H9 (cell line): ENCODE data around the gene GABRB2. TPM values are rescaled to one million over a fixed set of nuclear protein-coding genes. Genes with fewer than 3 reads are reported as not detected.

Experiments used
- DNase-seq: peaks from one replicate; pipeline ENCODE4 v3.0.0-alpha.2; 2017
- H2AFZ ChIP-seq: one replicate; pipeline ENCODE4 v1.6.1; 2013; ENCODE audit warnings: mild to moderate bottlenecking, low read length, control low read depth, moderate library complexity
- H2AK5ac ChIP-seq: 2 replicates; pipeline ENCODE4 v1.6.1; 2013; ENCODE audit warnings: low read length, control low read depth, mixed read lengths; ENCODE audit not compliant: insufficient read length
- H2BK120ac ChIP-seq: one replicate; pipeline ENCODE4 v1.6.1; 2013; ENCODE audit warnings: low read depth, mild to moderate bottlenecking, low read length, control low read depth, inconsistent platforms; ENCODE audit not compliant: poor library complexity, severe bottlenecking
- H2BK12ac ChIP-seq: 2 replicates; pipeline ENCODE4 v1.6.1; 2013; ENCODE audit warnings: low read length, control low read depth, mixed read lengths, low read depth; ENCODE audit not compliant: insufficient read length
- H2BK15ac ChIP-seq: 2 replicates; pipeline ENCODE4 v1.6.1; 2013; ENCODE audit warnings: low read depth, low read length, control low read depth
- H2BK20ac ChIP-seq: one replicate; pipeline ENCODE4 v1.6.1; 2013; ENCODE audit warnings: low read depth, mild to moderate bottlenecking, low read length, control low read depth, inconsistent platforms; ENCODE audit not compliant: poor library complexity, severe bottlenecking
- H2BK5ac ChIP-seq: 2 replicates; pipeline ENCODE4 v1.6.1; 2013; ENCODE audit warnings: low read length, control low read depth, mixed read lengths; ENCODE audit not compliant: insufficient read length
- H3K14ac ChIP-seq: 2 replicates; pipeline ENCODE4 v1.6.1; 2013; ENCODE audit warnings: low read length, control low read depth; ENCODE audit not compliant: insufficient read depth
- H3K18ac ChIP-seq: 2 replicates; pipeline ENCODE4 v1.6.1; 2013; ENCODE audit warnings: low read depth, mild to moderate bottlenecking, mixed read lengths, low read length, control low read depth; ENCODE audit not compliant: insufficient read length
- H3K23ac ChIP-seq: 2 replicates; pipeline ENCODE4 v1.6.1; 2013; ENCODE audit warnings: low read length, control low read depth, mixed read lengths, low read depth; ENCODE audit not compliant: insufficient read length
- H3K23me2 ChIP-seq: 2 replicates; pipeline ENCODE4 v1.6.1; 2013; ENCODE audit warnings: low read depth, mild to moderate bottlenecking, mixed read lengths, low read length, control low read depth; ENCODE audit not compliant: insufficient read length, poor library complexity, severe bottlenecking
- H3K27ac ChIP-seq: 2 replicates; pipeline ENCODE4 v1.5.1; 2013; ENCODE audit warnings: low read length, control low read depth, mixed read lengths, low read depth; ENCODE audit not compliant: insufficient read length
- H3K27me3 ChIP-seq: 2 replicates; pipeline ENCODE4 v1.6.1; 2013; ENCODE audit warnings: low read length, control low read depth, inconsistent platforms; ENCODE audit not compliant: insufficient read depth
- H3K4ac ChIP-seq: 2 replicates; pipeline ENCODE4 v1.6.1; 2013; ENCODE audit warnings: low read depth, mild to moderate bottlenecking, control low read depth, inconsistent platforms, low read length, moderate library complexity
- H3K4me1 ChIP-seq: 2 replicates; pipeline ENCODE4 v1.6.1; 2013; ENCODE audit warnings: low read length, control low read depth, inconsistent platforms; ENCODE audit not compliant: insufficient read depth
- H3K4me2 ChIP-seq: 2 replicates; pipeline ENCODE4 v1.6.1; 2013; ENCODE audit warnings: low read length, control low read depth, mixed read lengths; ENCODE audit not compliant: insufficient read length, insufficient read depth
- H3K56ac ChIP-seq: 2 replicates; pipeline ENCODE4 v1.6.1; 2013; ENCODE audit warnings: low read depth, mild to moderate bottlenecking, mixed read lengths, low read length, control low read depth; ENCODE audit not compliant: insufficient read length
- H3K79me1 ChIP-seq: 2 replicates; pipeline ENCODE4 v1.6.1; 2013; ENCODE audit warnings: low read depth, mild to moderate bottlenecking, moderate library complexity, low read length, control low read depth, inconsistent platforms; ENCODE audit not compliant: insufficient read depth, poor library complexity, severe bottlenecking
- H3K79me2 ChIP-seq: 2 replicates; pipeline ENCODE4 v1.6.1; 2013; ENCODE audit warnings: low read length, control low read depth, inconsistent platforms; ENCODE audit not compliant: insufficient read depth
- H3K9ac ChIP-seq: 2 replicates; pipeline ENCODE4 v1.6.1; 2013; ENCODE audit warnings: low read length, control low read depth, mixed read lengths; ENCODE audit not compliant: insufficient read length; ENCODE audit errors: extremely low read depth
- H3K9me3 ChIP-seq: one replicate; pipeline ENCODE4 v1.6.1; 2013; ENCODE audit warnings: low read depth, low read length, inconsistent platforms; ENCODE audit not compliant: control insufficient read depth
- H3T11ph ChIP-seq: one replicate; pipeline ENCODE4 v1.6.1; 2013; ENCODE audit warnings: mild to moderate bottlenecking, low read length, control low read depth, inconsistent platforms
- H4K20me1 ChIP-seq: one replicate; pipeline ENCODE4 v1.6.1; 2013; ENCODE audit not compliant: control insufficient read depth, insufficient read length, insufficient read depth
- H4K5ac ChIP-seq: 2 replicates; pipeline ENCODE4 v1.6.1; 2013; ENCODE audit warnings: low read depth, mild to moderate bottlenecking, mixed read lengths, low read length, control low read depth; ENCODE audit not compliant: insufficient read length
- H4K8ac ChIP-seq: replicated peaks from 2 replicates; pipeline ENCODE4 v1.6.1; 2013; ENCODE audit warnings: low read length, control low read depth, mixed read lengths, low read depth; ENCODE audit not compliant: insufficient read length
- H4K91ac ChIP-seq: 2 replicates; pipeline ENCODE4 v1.6.1; 2013; ENCODE audit warnings: low read depth, mild to moderate bottlenecking, moderate library complexity, mixed read lengths, low read length, control low read depth; ENCODE audit not compliant: insufficient read length
- H3K27ac Mint-ChIP-seq, 3 experiments: 2 replicates in 2 of 3; 3 replicates in 1 of 3; pipeline ENCODE4 v1.8.0; 2020 to 2021; ENCODE audit warnings: mixed read lengths in 3 of 3, mild to moderate bottlenecking in 1 of 3, moderate library complexity in 1 of 3
- H3K27me3 Mint-ChIP-seq: 2 replicates; pipeline ENCODE4 v1.8.0; 2021; ENCODE audit warnings: low read depth, mild to moderate bottlenecking, moderate library complexity, mixed read lengths
- H3K36me3 Mint-ChIP-seq, 3 experiments: 2 replicates in 2 of 3; 3 replicates in 1 of 3; pipeline ENCODE4 v1.8.0; 2020 to 2021; ENCODE audit warnings: low read depth in 3 of 3, mixed read lengths in 3 of 3; ENCODE audit not compliant: insufficient read depth in 1 of 3
- H3K4me1 Mint-ChIP-seq, 2 experiments: 2 replicates each; pipeline ENCODE4 v1.8.0; 2020; ENCODE audit warnings: mixed read lengths in 2 of 2
- H3K4me3 Mint-ChIP-seq, 2 experiments: 2 replicates in 1 of 2; 3 replicates in 1 of 2; pipeline ENCODE4 v1.8.0; 2020 to 2021; ENCODE audit warnings: mild to moderate bottlenecking in 2 of 2, mixed read lengths in 2 of 2, moderate library complexity in 1 of 2
- H3K9me3 Mint-ChIP-seq, 2 experiments: 2 replicates in 1 of 2; 3 replicates in 1 of 2; pipeline ENCODE4 v1.8.0; 2020; ENCODE audit warnings: mild to moderate bottlenecking in 2 of 2, mixed read lengths in 2 of 2, moderate library complexity in 1 of 2
- WGBS: extraction: QIAGEN DNeasy Blood & Tissue Kit; methylation state at CpG from one replicate; pipeline ENCODE4 v1.1.7; 2013; ENCODE audit warnings: missing lambda C conversion rate, low lambda C conversion rate, mixed read lengths; ENCODE audit not compliant: insufficient read length; ENCODE audit errors: extremely low coverage; 5-methylcytosine and 5-hydroxymethylcytosine counted together
- total RNA-seq: library from RNA; stranded (reverse); gene quantifications from 2 replicates; pipeline ENCODE4 v1.2.1, GENCODE V29; 2021
- TF ChIP-seq, protein P1 (sequence below): fragments of 200-600 bp; sonication (generic); conservative IDR thresholded peaks from 3 replicates; pipeline ENCODE4 v1.8.0; 2021; ENCODE audit warnings: antibody characterized with exemption, mild to moderate bottlenecking

Gene GABRB2
- total RNA-seq, 1 experiment from 2014 or later: 0.20 TPM

- Histone ChIP-seq H3K27me3 (no peaks in the 10 kb centered on the region), H2BK5ac (no peak overlapping the region), H4K91ac (no peak overlapping the region), H2AFZ (no peak overlapping the region), H3K23me2 (no peaks in the 10 kb centered on the region), H3K27ac (no peak overlapping the region), H3T11ph (no peak overlapping the region), H4K8ac (no peak overlapping the region), H3K4me2 (no peak overlapping the region), H3K79me2 (no peaks in the 10 kb centered on the region), H4K20me1 (no peaks in the 10 kb centered on the region), H4K5ac (no peak overlapping the region), H2BK20ac (no peak overlapping the region), H3K23ac (no peak overlapping the region), H2BK12ac (no peak overlapping the region), H3K14ac (no peak overlapping the region), H3K9ac (no peak overlapping the region), H3K18ac (no peak overlapping the region), H3K9me3 (no peaks in the 10 kb centered on the region), H3K4ac (no peak overlapping the region), H2AK5ac (no peak overlapping the region), H3K56ac (no peak overlapping the region), H2BK15ac (no peak overlapping the region), H2BK120ac (no peak overlapping the region), H3K4me1 (no peaks in the 10 kb centered on the region), H3K79me1 (no peaks in the 10 kb centered on the region)
- no CpG with 5 or more reads among the region's 2 CpGs for WGBS
- Mint-ChIP-seq H3K4me1 (peaks cover 13 to 22% of the 10 kb centered on the region in 2 experiments), H3K4me3 (no peak overlapping the region), H3K9me3 (no peaks in the 10 kb centered on the region), H3K27me3 (no peaks in the 10 kb centered on the region), H3K36me3 (no peaks in the 10 kb centered on the region), H3K27ac (no peak overlapping the region; a peak in 1 of 7 replicates)
- TF ChIP-seq, protein P1, sequence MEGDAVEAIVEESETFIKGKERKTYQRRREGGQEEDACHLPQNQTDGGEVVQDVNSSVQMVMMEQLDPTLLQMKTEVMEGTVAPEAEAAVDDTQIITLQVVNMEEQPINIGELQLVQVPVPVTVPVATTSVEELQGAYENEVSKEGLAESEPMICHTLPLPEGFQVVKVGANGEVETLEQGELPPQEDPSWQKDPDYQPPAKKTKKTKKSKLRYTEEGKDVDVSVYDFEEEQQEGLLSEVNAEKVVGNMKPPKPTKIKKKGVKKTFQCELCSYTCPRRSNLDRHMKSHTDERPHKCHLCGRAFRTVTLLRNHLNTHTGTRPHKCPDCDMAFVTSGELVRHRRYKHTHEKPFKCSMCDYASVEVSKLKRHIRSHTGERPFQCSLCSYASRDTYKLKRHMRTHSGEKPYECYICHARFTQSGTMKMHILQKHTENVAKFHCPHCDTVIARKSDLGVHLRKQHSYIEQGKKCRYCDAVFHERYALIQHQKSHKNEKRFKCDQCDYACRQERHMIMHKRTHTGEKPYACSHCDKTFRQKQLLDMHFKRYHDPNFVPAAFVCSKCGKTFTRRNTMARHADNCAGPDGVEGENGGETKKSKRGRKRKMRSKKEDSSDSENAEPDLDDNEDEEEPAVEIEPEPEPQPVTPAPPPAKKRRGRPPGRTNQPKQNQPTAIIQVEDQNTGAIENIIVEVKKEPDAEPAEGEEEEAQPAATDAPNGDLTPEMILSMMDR: no peak
- DNase-seq: no peak
These were observed 113.7 kb downstream of the GABRB2 start for GRCh38 chr5:161432798-161433197.
